RWPE1 (cell line): ENCODE measurements around the gene TMED4.

Experiments used
- CTCF ChIA-PET: fragments of 350-600 bp; sonication (Branson Sonifier 250); formaldehyde crosslinking; extraction: SDS; loops from one replicate; lab custom pipeline; 2021; lab: Yijun Ruan, JAX
- POLR2A ChIA-PET: fragments of 400-600 bp; formaldehyde crosslinking; extraction: SDS; loops from one replicate; lab custom pipeline; 2020; ENCODE audit warnings: antibody characterized with exemption; ENCODE audit not compliant: low non-redundant PET; lab: Yijun Ruan, JAX
- DNase-seq: peaks from one replicate; pipeline ENCODE4 v3.0.0; 2012; ENCODE audit warnings: low spot score
- H3K27ac ChIP-seq: fragments of 450-650 bp; 2 replicates; pipeline ENCODE4 v1.5.1; 2017
- CTCF ChIP-seq: fragments of 450-650 bp; conservative IDR thresholded peaks from 2 replicates; pipeline ENCODE4 v1.5.1; 2017; ENCODE audit warnings: low read depth, mild to moderate bottlenecking

TMED4 gene

GRCh38 chr7:44574287-44574872, 7.7 kb downstream of the TMED4 start:
- peak overlapping the region; percentile 75 for H3K27ac ChIP-seq
- ChIA-PET CTCF (interaction anchor here (1.0 kb wide), 1 partner anchor 9 kb away, joined by 4 read pairs; no protein-coding TSS in a partner anchor), POLR2A (interaction anchor here (0.7 to 0.8 kb wide), 2 partner anchors 47 to 291 kb away, joined by 3 read pairs; no protein-coding TSS in a partner anchor)
- no peak for TF ChIP-seq CTCF
- no peak for DNase-seq

- POLR2A ChIA-PET, result interaction anchor here (0.6 to 1.1 kb wide), 4 partner anchors 8 to 292 kb away, joined by 3 to 4 read pairs (median 3); no protein-coding TSS in a partner anchor
- TF ChIP-seq CTCF, result no peak
Observed at GRCh38 chr7:44573464-44574286, 8.4 kb downstream of the TMED4 start, which contains the start of gene DDX56. Gene DDX56 (minus strand): TSS chr7:44573908. CDS start chr7:44573895, 13 bp downstream.

GRCh38 chr7:44572771-44573170, 9.3 kb downstream of the TMED4 start:
- peak overlapping the region; percentile 75; the same call in 1 of the 2 replicates for H3K27ac ChIP-seq
- TF ChIP-seq CTCF, result no peak
- DNase-seq, result no peak
- POLR2A ChIA-PET, result interaction anchor here (0.6 to 1.1 kb wide), 2 partner anchors 12 to 13 kb away, joined by 4 to 5 read pairs; no protein-coding TSS in a partner anchor
- CTCF ChIA-PET, result interaction anchor here (1.0 kb wide), 1 partner anchor 83 kb away, joined by 6 read pairs; no protein-coding TSS in a partner anchor

More at GRCh38 chr7:44573464-44574286, 8.4 kb downstream of the TMED4 start, which contains the start of gene DDX56:
- DNase-seq, result peak; percentile 96
- CTCF ChIA-PET, result interaction anchor here (1.0 kb wide), 1 partner anchor 8 kb away, joined by 4 read pairs; no protein-coding TSS in a partner anchor
- peak within 1 kb of the TSS; percentile 75 for H3K27ac ChIP-seq

GRCh38 chr7:44569959-44570358, 12.1 kb downstream of the TMED4 start:
- peak overlapping the region; percentile 6; the same call in 1 of the 2 replicates for H3K27ac ChIP-seq
- TF ChIP-seq CTCF, result no peak
- CTCF ChIA-PET, result interaction anchor here (1.2 kb wide), 1 partner anchor 36 kb away, joined by 4 read pairs; no protein-coding TSS in a partner anchor
- DNase-seq, result no peak
- POLR2A ChIA-PET, result no interaction called here

- ChIA-PET CTCF (interaction anchor here (0.6 to 1.1 kb wide), 2 partner anchors 79 to 437 kb away, joined by 3 read pairs; partner anchors contain the start of gene NUDCD3), POLR2A (no interaction called here)
- no peak for DNase-seq
- H3K27ac ChIP-seq, result no peak overlapping the region
- no peak for TF ChIP-seq CTCF
Observed at GRCh38 chr7:44568771-44569560, 13.1 kb downstream of the TMED4 start.
